NOMO-1 (cell line): ENCODE data around the gene ULK3.
A peak's percentile ranks its signal among the peaks of the same experiment; 100 is the strongest.

ENCODE experiments used
- DNase-seq, 2 experiments: peaks; one replicate each; lab custom pipeline; 2025; ENCODE audit not compliant: unreplicated experiment in 2 of 2; lab: John Stamatoyannopoulos, UW

The ULK3 gene

GRCh38 chr15:74800559-74801094 is 42.3 kb downstream of the ULK3 start:
- DNase-seq: peak; percentile 71 to 77

GRCh38 chr15:74799856-74800558 is 42.9 kb downstream of the ULK3 start:
- peak; percentile 77 to 92 for DNase-seq

- peak; percentile 41 to 44 for DNase-seq
Measured at GRCh38 chr15:74799255-74799855, 43.6 kb downstream of the ULK3 start.

GRCh38 chr15:74798388-74799254 is 44.3 kb downstream of the ULK3 start:
- DNase-seq: no peak

- DNase-seq: no peak
Measured at GRCh38 chr15:74795966-74796625, 46.9 kb downstream of the ULK3 start.

- DNase-seq: no peak
Measured at GRCh38 chr15:74794970-74795349, 48.0 kb downstream of the ULK3 start.

- no peak for DNase-seq
Measured at GRCh38 chr15:74794248-74794969, 48.5 kb downstream of the ULK3 start.

- no peak for DNase-seq
Measured at GRCh38 chr15:74793135-74794028, 49.6 kb downstream of the ULK3 start.

- DNase-seq: no peak
Measured at GRCh38 chr15:74792227-74793016, 50.5 kb downstream of the ULK3 start.

GRCh38 chr15:74791667-74792066 is 51.3 kb downstream of the ULK3 start:
- no peak for DNase-seq

GRCh38 chr15:74791007-74791406 is 51.9 kb downstream of the ULK3 start:
- no peak for DNase-seq

GRCh38 chr15:74790080-74790916 is 52.7 kb downstream of the ULK3 start:
- DNase-seq: peak; percentile 88 to 91

- no peak for DNase-seq
Measured at GRCh38 chr15:74789741-74790079, 53.2 kb downstream of the ULK3 start.

GRCh38 chr15:74789171-74789631 is 53.8 kb downstream of the ULK3 start:
- peak; percentile 45 to 67 for DNase-seq

GRCh38 chr15:74788683-74789151 is 54.2 kb downstream of the ULK3 start:
- peak; percentile 37 to 50 for DNase-seq

GRCh38 chr15:74788042-74788682 is 54.8 kb downstream of the ULK3 start:
- DNase-seq: peak in 1 of 2 experiments; percentile 59
